ENCODE results near the gene SEC23B. TPM values are rescaled to one million over a fixed set of nuclear protein-coding genes. Genes with fewer than 3 reads are reported as not detected.

SEC23B gene
- total and polyA plus RNA-seq, 2 of the 13 experiments (the other 11 are each of a cell fraction or from before 2014, with no cell fraction given), result 114 to 120 TPM

GRCh38 chr20:18533978-18534644, 26.4 kb downstream of the SEC23B start (continued):
- TF ChIP-seq REST (IDR thresholded peaks at IDR 0.05; ENCODE audit: borderline replicate concordance in 1 of 2, low read depth in 1 of 2, low read length in 2 of 2) (no peak), ZNF333 (CRISPR knock-in tag; IDR thresholded peaks at IDR 0.05; ENCODE audit: borderline replicate concordance) (no peak), ATF4 (CRISPR knock-in tag; IDR thresholded peaks at IDR 0.05) (no peak), HOXD1 (CRISPR knock-in tag; IDR thresholded peaks at IDR 0.05) (no peak), JARID2 (CRISPR knock-in tag; IDR thresholded peaks at IDR 0.05; ENCODE audit: insufficient replicate concordance) (no peak), SOX13 (IDR thresholded peaks at IDR 0.05) (peak; percentile 66), SOX13 (CRISPR knock-in tag; conservative IDR thresholded peaks at IDR 0.05 in 1 of 2, IDR thresholded peaks at IDR 0.05 in 1 of 2) (peak in 1 of 2 experiments; percentile 94; a peak in 2 of 4 replicates), CREB3 (CRISPR knock-in tag; IDR thresholded peaks at IDR 0.05) (no peak), TEF (CRISPR knock-in tag; IDR thresholded peaks at IDR 0.05) (no peak), ONECUT2 (CRISPR knock-in tag; IDR thresholded peaks at IDR 0.05) (no peak), FOXA3 (CRISPR knock-in tag; IDR thresholded peaks at IDR 0.05) (peak; percentile 52; the same call in 1 of the 2 replicates), ZNF704 (CRISPR knock-in tag; IDR thresholded peaks at IDR 0.05; ENCODE audit: borderline replicate concordance) (no peak), ZNF720 (CRISPR knock-in tag; IDR thresholded peaks at IDR 0.05) (no peak), RXRB (CRISPR knock-in tag; IDR thresholded peaks at IDR 0.05; ENCODE audit: borderline replicate concordance) (peak; percentile 68), SNAPC2 (CRISPR knock-in tag; IDR thresholded peaks at IDR 0.05) (no peak), FOXA1 (IDR thresholded peaks at IDR 0.05) (no peak), FOXA1 (CRISPR knock-in tag; IDR thresholded peaks at IDR 0.05) (peak; percentile 64), ZFP62 (CRISPR knock-in tag; IDR thresholded peaks at IDR 0.05) (no peak), SIX4 (CRISPR knock-in tag; IDR thresholded peaks at IDR 0.05) (no peak), ZNF275 (CRISPR knock-in tag; IDR thresholded peaks at IDR 0.05; ENCODE audit: borderline replicate concordance) (no peak), TMF1 (CRISPR knock-in tag; IDR thresholded peaks at IDR 0.05; ENCODE audit: low read depth) (no peak)
